ENCODE data around the gene ZDHHC6.
A peak's percentile ranks its signal among the peaks of the same experiment; 100 is the strongest.
"Not testable (repeated sequence)": the region's sequence is repeated elsewhere in the genome, so short reads cannot be mapped to it uniquely, and the experiment has no call there.

Gene ZDHHC6

DNA sequence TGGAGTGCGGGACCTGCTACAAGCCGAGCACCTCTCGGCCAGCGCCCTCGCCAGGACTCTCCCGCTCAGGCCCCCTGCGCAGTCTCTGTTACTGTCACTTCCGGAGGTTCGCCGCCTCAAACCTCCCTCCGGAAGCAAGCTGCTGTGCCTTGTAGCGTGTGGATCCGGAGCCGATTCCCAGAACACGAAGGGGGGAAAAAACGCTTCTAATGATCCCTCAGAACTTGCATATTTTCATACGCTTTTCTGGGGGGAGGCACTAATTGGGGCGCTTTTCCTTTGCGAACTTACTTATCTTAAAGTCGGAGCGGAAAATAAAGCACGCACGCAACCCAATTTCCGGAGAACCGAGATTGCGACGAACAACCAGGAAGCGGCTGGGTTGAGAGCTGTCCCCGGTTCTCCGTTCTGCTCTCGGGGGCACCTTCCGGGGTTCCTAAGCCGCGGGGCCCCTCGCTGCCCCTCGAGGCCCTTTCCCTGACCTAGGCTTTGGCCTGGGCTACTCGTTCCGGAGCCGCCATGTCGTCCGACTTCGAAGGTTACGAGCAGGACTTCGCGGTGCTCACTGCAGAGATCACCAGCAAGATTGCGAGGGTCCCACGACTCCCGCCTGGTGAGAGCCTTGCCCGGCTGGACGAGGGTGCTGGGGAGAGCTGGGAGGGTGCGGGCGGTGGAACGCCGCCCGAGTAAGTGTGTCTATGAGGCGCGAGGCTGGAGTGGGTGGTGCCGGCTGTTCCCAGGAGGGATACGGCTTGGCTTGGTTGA, at the start of gene ZDHHC6, which contains the start of gene VTI1A:
Gene ZDHHC6, minus strand, starts transcription at position 60 of the 765 bp plus-strand sequence. CDS start 1,478 bp downstream, outside the sequence.
Gene VTI1A, plus strand, starts transcription at position 361 of the 765 bp plus-strand sequence. Its CDS starts 159 bp downstream, at position 520.
- DNase-seq (ENCODE audit: low read depth in 2 of 2) = peak; percentile 66 to 68

DNA sequence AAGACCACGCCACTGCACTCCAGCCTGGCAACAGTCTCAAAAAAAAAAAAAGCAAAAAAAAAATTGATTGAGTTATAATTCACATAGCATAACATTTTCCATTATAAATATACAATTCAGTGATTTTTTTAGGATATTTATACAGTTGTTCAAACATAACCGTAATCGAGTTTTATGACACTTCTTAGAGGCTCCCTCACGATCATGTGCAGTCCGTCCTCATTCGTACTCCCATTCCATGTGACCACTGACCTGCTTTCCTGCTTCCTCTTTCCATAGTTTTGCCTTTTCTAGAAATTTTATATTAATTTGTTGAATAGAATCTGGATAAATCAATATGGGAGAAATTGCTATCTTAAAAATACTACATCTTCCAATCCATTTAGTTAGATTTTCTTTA, 46.0 kb upstream of the ZDHHC6 start:
- DNase-seq (ENCODE audit: low read depth in 2 of 2) = no peak

DNA sequence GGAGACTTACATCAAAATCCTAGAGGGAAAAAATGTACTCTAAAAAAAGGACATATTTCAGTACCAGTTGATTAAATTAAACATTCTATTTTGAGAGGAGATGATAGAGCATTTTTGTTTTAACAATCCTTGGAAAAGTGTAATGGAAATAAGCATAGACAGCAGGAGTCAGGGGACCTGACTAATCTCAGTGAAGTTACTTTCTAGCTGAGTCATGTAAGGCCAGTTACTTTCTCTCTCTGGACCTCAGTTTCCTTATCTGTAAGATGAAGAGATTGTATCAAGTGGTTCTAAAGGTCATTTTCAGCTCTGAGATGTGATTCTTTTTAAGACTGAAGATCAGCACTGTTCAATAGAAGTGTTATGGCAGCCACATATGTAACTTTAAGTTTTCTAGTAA, 44.4 kb upstream of the ZDHHC6 start:
- no peak for DNase-seq (ENCODE audit: low read depth in 2 of 2)

DNA sequence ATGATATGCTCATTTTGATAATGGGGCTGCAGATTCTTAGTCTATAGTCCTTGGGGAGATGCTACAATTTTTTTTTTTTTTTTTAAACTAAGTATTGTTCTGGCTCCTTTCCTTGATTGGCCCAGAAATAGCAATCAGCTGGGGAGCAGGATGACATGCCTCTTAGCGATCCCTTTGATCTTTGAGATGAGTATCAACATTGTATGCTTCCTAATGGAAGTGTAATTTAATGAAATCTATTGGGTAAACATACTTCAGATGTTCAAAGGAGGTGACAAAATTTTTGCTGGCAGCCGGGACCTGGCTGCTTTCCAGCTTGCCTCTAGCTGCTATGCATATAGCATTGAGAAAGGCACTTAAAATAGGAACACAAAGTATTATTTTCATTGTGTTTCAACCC, 43.8 kb upstream of the ZDHHC6 start:
- DNase-seq (ENCODE audit: low read depth in 2 of 2) = no peak

GRCh38 chr10:112487964-112488363, 41.2 kb upstream of the ZDHHC6 start:
- no peak for DNase-seq (ENCODE audit: low read depth in 2 of 2)

- DNase-seq (ENCODE audit: low read depth in 2 of 2) = no peak
These were observed 37.7 kb upstream of the ZDHHC6 start for GRCh38 chr10:112484399-112484798.

- no peak for DNase-seq (ENCODE audit: low read depth in 2 of 2)
These were observed 34.9 kb upstream of the ZDHHC6 start for GRCh38 chr10:112481602-112482001.

DNA sequence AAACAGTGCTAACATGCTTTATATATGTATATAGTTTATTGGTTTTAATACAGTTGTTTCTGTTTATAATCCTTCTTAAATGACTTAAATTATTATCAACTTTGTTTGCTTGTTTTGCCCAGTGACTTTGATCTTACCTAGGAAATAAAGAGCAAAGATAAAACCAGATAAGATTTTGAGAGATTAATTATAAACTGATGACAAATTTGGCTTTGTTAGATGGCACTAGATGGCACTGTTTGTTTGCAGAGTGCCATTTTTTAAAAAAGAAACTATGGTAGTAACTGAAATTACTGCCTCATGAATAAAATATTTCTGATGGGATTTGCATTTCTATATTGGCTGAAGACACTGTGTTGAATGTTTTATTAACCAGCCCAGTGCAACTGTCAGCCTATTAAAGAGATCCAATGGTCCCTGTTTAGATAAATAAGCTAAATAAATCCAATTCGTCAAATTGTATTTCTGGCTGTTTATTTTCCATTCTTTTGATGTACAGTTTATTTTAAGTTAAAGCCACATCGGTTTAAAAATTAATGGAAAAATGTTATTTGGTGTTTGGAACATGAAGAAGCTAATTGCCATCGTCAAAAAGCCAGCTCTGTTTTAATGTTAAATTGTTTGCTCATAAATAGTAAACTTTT, 29.0 kb upstream of the ZDHHC6 start:
- no peak for DNase-seq (ENCODE audit: low read depth in 2 of 2)

GRCh38 chr10:112471878-112472487, 25.3 kb upstream of the ZDHHC6 start:
- no peak for DNase-seq (ENCODE audit: low read depth in 2 of 2)

DNA sequence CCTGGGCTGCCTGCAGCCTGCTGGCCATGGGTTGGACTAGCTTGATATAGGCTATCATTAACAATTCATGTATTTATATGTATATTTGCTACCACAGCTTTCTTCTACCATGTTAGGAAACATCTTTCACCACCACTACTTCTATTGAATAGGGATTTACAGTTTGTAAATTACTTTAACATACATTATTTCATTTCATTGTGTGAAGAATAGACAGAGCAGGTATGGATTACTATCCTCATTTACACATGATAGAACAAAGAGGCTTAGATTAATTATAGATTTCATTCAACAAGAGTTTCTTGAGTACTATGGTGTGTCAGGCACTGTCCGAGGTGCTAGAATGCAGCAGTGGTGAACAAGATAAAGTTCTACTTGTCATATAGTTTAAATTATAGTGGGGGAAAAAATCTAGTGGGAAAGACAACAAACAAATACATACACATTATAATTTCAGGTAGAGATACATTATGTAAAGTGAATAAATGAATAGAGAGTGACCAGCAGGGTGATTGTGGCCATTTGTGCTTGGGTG, 20.9 kb upstream of the ZDHHC6 start:
- no peak for DNase-seq (ENCODE audit: low read depth in 2 of 2)

DNA sequence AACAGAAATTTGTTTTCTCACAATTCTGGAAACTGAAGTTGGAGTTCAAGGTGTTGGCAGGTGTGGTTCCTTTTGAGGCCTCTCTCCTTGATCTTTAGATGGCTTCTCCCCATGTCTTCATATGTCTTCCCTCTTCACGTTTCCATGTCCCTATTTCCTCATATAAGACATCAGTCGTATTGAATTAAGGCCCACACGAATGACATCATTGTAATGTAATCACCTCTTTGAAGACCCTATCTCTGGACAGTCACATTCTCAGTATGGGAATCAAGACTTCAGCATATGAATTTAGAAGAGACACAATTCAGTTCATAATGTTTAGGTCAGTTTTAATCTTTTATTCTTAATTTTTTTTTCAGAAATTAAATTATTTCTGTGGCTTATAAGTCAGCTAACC, 20.1 kb upstream of the ZDHHC6 start:
- DNase-seq (ENCODE audit: low read depth in 2 of 2) = no peak

DNA sequence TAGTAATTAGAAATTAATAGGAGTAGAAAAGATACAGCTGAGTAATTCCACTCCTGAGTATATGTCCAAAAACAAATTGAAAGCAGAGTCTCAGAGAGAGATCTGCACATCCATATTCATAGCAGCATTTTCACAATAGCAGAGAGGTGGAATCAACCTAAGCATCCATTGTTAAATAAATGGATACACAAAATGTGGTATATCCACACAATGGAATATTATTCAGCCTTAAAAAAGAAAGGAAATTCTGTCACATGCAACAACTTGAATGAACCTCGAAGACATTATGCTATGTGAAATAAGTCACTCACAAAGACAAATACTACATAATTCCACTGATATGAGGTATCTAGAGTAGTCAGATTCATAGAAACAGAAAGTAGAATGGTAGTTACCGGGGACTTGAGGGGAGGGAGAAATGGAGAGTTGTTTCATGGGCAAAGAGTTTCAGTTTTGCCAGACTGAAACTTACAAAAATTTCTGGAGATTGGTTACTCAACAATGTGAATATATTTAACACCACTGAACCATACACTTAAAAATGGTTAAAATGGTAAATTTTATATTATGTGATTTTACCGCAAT, 18.7 kb upstream of the ZDHHC6 start:
- DNase-seq (ENCODE audit: low read depth in 2 of 2) = no peak

DNA sequence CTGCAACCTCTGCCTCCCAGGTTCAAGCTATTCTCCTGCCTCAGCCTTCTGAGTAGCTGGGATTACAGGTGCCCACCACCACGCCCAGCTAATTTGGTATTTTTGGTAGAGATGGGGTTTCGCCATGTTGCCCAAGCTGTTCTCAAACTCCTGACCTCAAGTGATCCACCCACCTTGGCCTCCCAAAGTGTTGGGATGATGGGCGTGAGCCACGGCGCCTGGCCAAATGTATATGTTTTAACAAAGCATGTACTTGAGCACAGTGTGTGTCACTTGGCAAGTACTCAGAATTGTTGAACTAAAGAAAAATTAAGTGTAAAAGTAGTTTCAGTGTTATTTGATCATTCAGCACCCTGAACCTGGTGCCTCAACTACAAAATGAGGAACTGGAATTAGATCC, 17.4 kb upstream of the ZDHHC6 start:
- not testable (repeated sequence) for DNase-seq (ENCODE audit: low read depth in 2 of 2)

DNA sequence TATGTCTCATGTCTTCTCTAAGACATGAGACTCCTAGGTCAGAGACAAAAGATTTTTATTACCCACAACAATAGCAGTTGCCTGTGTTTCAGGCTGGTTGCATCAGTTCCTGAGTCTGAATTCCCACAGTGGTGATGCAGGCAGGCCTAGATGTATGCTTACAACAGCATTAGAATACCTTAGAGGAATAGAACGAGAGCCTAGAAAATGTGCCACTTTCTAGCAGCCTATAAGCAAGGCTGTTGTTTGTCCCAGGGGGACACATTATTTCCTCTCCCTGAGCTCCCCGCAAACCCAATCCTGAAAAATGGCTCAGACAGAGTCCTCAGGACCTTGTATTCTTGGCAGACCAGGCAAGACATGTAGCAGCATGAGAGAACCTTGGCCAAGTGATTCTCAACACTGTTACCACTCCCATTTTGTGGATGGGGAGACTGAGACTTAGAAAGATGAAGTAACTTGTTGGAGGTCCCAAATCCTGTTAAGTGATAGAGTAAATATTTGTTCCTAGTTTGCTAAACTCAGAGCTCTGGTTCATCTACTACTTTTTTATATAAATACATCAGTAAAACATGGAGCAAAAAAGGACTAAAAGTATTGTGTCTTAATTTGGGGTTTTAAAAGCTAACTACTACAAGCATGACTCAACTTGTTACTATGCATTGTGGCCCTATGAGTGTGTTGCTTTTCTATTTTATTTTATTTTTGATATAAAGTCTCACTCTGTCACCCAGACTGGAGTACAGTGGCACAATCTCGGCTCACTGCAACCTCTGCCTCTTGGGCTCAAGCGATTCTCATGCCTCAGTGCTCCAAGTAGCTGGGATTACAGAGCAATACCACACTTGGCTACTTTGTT, 14.5 kb upstream of the ZDHHC6 start:
- DNase-seq (ENCODE audit: low read depth in 2 of 2) = no peak

GRCh38 chr10:112460366-112460765, 13.7 kb upstream of the ZDHHC6 start:
- no peak for DNase-seq (ENCODE audit: low read depth in 2 of 2)

GRCh38 chr10:112456533-112456932, 9.8 kb upstream of the ZDHHC6 start:
- no peak for DNase-seq (ENCODE audit: low read depth in 2 of 2)

DNA sequence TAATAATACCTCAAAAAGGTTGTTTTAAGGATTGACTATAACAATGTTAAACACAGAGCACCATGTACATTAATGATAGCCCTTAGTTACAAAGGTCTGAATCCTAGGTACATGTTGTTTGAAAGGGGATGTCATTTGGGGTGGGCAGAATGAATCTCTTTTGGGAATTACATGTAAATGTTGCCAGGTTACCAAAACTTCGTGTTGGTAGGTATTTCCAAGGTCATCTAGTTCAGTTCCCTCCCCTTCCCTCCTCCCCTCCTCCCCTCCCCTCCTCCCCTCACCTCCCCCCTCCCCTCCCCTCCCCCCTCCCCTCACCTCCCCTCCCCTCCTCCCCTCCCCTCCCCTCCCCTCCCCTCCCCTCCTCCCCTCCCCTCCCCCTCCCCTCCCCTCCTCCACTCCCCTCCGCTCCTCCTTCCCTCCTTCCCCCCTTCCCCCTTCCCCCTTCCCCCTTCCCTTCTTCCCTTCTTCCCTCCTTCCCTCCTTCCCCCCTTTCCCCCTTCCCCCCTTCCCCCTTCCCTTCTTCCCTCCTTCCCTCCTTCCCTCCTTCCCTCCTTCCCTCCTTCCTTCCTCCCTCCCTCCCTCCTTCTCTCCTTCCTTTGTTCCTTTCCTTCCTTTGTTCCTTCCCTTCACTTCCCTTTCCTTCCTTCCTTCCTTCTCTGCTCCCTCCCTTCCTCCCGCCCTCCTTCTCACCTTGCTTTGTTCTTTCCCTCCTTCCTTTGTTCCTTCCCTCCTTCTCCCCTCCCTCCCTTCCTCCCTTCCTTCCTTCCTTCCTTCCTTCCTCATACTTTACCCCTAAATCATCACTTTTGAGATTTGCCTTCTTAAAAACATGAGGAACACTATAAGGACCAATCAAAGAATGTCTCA, 8.4 kb upstream of the ZDHHC6 start:
- DNase-seq (ENCODE audit: low read depth in 2 of 2) = no peak

GRCh38 chr10:112448888-112449287, 2.2 kb upstream of the ZDHHC6 start:
- DNase-seq (ENCODE audit: low read depth in 2 of 2) = no peak

- DNase-seq (ENCODE audit: low read depth in 2 of 2) = no peak
These were observed 860 bp upstream of the ZDHHC6 start for GRCh38 chr10:112447620-112447928.

DNA sequence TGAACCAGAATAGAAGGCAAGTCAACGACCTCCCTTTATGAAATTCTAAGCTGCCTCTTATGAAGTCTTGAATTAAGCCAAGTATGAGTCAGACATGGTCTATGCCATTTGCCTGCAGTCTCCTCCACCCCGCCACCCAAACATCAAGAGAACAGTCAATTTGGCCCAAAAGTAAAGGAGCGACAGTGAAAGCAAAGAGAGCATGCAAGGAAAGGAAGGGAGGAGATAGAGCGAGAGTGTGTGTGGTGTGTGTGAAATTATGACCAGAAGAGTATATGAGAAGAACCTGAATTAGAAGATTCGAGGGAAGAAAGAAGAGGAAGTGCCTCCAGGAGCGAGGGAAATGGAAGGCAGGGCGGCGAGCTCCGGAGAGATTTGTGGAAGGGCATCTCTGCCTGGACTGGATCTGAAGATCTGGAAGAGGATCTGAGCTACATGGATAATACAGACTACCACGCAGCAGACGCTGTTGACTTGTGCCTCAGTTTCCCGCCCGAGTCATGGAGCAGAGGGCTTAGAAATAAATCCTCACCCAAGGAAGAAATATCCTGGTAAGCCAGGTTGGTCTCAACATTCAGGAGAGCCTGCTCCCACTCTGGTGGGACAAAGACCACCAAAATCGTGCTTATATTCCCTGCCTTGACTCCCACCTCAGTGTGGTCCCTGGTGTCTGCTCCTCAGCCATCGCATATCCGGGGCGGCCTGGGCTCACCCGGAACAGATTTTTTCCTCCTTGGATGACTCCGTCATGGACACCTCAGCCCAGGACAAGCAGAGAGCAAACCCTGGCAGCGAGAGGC, 459 bp downstream of the ZDHHC6 start:
- no peak for DNase-seq (ENCODE audit: low read depth in 2 of 2)
